HG03558 (cell line): ENCODE results near the gene FAM186B.

ENCODE experiments used
- ATAC-seq: cut with Tn5 transposase; IDR thresholded peaks from one replicate; pipeline ENCODE4 v1.9.1; 2021; ENCODE audit warnings: moderate number of reproducible peaks; ENCODE audit not compliant: unreplicated experiment; ENCODE audit errors: extremely low read depth

Gene FAM186B

DNA sequence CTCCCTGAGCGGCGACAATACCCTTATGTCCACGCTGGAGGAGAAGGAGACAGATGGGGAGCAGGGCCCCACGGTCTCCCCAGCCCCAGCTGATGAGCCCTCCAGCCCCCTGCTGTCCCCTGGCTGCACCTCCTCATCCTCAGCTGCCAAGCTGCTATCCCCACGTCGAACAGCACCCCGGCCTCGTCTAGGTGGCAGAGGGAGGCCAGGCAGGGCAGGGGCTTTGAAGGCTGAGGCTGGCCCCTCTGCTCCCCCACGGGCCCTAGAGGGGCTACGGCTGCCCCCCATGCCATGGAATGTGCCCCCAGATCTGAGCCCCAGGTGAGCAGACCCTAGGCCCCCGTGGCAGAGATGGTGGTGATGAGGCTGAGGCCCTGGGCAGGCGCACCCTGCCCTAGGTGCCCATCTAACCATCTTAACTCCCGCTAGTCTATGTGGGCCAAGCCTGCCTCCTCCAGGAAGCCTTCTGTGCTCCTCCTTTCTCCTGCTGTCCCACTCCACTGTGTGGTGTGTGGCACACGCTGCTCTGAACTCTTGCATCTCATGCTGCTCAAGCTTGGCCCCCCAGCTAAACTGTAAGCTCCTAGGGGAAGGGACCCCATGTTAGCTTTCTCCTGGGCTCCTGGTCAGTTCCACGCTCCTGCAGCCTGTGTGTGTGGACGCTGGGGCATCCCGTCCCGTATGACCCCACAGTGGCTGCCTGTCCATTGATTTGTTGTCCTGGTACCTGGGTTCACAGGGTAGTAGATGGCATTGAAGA is 49.6 kb downstream of the FAM186B start:
- no peak for ATAC-seq

GRCh38 chr12:49554266-49554665 is 51.2 kb downstream of the FAM186B start:
- no peak for ATAC-seq

GRCh38 chr12:49553512-49554088 is 51.8 kb downstream of the FAM186B start:
- ATAC-seq: no peak

- no peak for ATAC-seq
Observed at GRCh38 chr12:49552899-49553298, 52.5 kb downstream of the FAM186B start.

DNA sequence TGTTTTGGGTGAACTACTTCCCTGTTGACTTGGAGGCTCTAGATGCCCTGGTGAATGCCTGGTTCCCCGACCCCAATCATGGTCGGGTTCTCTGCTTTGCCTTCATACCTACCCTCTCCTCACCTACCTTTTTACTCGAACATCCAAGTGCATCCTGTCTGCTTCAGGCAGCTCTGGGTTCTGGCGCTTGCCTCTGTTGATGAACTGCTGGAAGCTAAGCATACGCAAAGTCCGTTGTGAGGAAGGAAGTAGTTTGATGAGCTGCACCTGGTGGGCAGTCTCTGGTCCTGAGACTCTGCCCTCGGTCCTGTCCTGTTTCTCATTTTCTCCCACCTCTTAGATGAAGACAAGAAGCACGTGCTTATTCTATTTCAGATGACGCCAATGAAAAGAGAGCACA is 53.0 kb downstream of the FAM186B start:
- ATAC-seq: no peak

- no peak for ATAC-seq
Observed at GRCh38 chr12:49552014-49552413, 53.4 kb downstream of the FAM186B start.

DNA sequence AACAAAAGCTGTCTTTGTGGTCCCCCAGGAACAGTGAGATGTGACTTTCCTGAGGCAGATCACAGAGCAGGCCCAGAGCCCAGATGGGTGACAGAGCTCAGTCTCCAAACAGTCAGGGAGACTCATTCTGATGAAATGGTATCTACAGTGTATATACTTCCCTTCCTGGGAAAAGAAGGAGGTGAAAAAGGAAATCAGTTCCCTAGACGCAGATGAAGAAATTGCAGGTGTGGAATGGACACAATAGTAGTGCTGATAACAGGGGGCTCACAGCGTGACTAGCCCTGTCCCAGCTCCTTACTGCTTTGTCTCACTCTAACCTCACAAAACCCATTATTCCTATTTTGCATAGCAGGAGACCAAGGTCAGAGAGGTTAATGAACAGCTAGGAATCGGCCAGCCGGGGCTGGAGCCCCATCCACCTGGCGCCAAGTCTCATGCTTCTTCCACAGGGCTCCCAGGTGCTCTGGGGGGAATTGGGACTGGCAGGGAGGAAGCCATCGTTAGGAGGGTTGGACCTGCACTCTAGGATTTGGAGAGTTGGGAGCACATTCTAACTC is 54.7 kb downstream of the FAM186B start:
- ATAC-seq: no peak

DNA sequence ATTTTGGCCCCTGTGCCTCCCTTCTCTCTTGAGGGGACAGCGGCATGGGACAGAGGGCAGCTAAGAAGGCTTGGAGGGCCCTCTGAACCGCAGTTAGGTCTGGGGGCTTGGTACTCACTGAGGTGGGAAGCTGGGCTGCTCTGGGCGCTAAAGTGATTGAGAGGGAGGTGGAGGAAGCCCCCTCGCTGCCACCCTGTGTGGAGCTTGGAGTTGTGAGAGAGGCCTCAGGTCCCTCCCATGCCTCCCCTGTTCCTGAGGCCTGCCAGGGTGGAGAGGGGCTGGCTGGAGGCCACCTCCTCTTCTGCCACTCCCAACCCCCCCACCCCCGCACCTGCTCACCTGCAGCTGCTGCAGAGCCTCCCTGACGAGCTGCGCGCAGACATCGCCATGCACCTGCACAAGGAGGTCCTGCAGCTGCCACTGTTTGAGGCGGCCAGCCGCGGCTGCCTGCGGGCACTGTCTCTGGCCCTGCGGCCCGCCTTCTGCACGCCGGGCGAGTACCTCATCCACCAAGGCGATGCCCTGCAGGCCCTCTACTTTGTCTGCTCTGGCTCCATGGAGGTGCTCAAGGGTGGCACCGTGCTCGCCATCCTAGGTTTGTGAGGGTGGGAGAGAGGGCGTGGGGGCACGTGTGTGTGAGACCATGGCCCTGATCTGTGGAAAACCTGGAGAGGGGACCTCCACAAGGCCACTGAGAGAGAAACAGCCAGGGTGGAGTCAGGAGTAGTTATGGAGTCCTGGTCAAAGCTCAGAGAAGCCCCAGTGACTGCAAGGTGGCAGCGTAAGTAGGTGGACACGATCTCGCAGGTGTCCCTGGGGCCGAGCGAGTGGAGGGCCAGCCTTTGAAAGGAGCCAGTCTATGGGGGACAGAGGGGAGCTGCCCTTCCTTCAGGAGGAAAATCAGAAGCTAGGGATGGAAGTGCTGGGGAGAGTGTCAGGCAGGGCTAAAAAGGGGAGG is 55.4 kb downstream of the FAM186B start:
- no peak for ATAC-seq

DNA sequence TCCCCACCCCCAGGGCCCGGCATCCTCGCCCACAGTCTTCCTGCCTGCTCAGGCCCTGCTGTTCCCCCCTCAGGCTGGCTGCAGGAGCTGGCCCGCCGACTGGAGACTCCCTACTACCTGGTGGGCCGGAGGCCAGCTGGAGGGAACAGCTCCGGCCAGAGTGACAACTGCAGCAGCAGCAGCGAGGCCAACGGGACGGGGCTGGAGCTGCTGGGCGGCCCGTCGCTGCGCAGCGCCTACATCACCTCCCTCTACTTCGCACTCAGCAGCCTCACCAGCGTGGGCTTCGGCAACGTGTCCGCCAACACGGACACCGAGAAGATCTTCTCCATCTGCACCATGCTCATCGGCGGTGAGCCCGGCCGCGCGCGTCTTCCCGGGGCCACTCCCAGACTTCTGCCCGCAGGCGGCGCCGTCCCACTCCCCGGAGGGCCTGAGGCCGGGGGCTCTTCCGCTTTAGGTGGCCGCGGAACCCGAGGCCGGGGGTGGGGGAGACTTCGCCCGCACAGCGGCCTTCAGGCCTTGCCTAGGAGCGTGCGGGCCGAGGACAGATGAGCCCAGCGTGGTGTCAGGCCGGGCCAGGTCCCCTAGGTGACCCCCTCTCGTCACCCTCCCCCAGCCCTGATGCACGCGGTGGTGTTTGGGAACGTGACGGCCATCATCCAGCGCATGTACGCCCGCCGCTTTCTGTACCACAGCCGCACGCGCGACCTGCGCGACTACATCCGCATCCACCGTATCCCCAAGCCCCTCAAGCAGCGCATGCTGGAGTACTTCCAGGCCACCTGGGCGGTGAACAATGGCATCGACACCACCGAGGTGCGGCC is 56.4 kb downstream of the FAM186B start:
- ATAC-seq: no peak

GRCh38 chr12:49548481-49548821 is 57.0 kb downstream of the FAM186B start:
- ATAC-seq: no peak

DNA sequence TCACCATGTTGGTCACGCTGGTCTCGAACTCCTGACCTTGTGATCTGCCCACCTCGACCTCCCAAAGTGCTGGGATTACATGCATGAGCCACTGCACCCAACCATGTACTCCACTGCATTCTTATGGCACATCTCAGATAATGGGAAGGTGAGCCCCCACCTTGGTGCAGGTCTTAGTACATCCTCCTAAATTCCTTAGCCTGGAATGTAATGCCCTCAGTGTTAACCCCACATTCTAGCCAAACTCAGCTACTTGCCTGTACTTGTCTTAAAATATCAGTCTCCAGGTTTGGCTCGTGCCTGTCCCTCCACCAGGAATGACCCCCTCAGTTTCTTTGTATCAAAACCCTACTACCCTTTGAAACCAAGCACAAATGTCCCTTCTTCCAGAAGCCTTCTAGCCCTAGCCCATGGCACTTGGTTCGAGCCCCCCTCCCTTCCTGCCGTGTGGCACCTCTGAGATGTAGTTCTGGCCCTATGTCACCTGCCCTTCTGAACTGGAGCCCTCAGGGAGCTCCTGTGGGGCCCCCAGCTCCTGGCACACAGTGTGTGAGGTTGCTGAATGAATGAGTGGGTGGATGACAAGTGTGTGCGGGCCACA is 58.2 kb downstream of the FAM186B start:
- no peak for ATAC-seq

DNA sequence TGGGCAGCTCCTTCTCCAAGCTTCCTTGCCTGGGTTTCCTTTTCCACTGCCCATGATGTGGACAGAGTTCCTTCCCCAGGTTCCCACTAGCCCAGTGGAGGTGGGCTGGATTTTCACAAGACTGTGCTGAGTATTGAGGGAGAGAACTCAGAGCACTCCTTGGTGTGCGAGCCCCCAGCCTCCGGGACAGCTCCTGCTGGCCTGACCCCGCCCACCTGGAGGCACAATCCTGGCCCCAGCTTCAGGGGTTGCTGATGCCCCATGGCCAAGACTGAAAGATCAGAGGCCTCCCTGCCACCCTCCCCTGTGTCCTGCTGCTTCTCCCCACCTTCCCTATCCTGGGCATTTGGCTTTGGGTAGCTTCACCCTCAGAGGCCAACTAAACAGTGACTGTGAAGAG is 59.0 kb downstream of the FAM186B start:
- ATAC-seq: no peak

GRCh38 chr12:49545815-49546214 is 59.6 kb downstream of the FAM186B start:
- no peak for ATAC-seq

GRCh38 chr12:49543914-49544815 is 61.3 kb downstream of the FAM186B start:
- ATAC-seq: no peak

GRCh38 chr12:49543221-49543913 is 62.1 kb downstream of the FAM186B start:
- no peak for ATAC-seq

- ATAC-seq: no peak
Observed at GRCh38 chr12:49542592-49543160, 62.8 kb downstream of the FAM186B start.

- no peak for ATAC-seq
Observed at GRCh38 chr12:49541911-49542505, 63.4 kb downstream of the FAM186B start.
